Effector memory CD4-positive, alpha-beta T cell (primary cell): ENCODE results near the gene ACSL6.

Source experiments
- DNase-seq, 3 donors: peaks; one replicate each; pipeline ENCODE4 v3.0.0-alpha.2; 2020
- H3K27ac ChIP-seq: 2 replicates; pipeline ENCODE4 v1.7.0; 2013; ENCODE audit warnings: mild to moderate bottlenecking, low read length, moderate library complexity; ENCODE audit not compliant: insufficient read depth, poor library complexity, severe bottlenecking
- H3K27me3 ChIP-seq: replicated peaks from 2 replicates; pipeline ENCODE4 v1.7.0; 2013; ENCODE audit warnings: mild to moderate bottlenecking, low read length; ENCODE audit not compliant: insufficient read depth, control insufficient read depth, poor library complexity, severe bottlenecking
- H3K36me3 ChIP-seq: 2 replicates; pipeline ENCODE4 v1.7.0; 2013; ENCODE audit warnings: mild to moderate bottlenecking, low read length, moderate library complexity; ENCODE audit not compliant: control insufficient read depth, insufficient read depth
- H3K4me1 ChIP-seq: 2 replicates; pipeline ENCODE4 v1.7.0; 2013; ENCODE audit warnings: low read length, mild to moderate bottlenecking; ENCODE audit not compliant: control insufficient read depth, insufficient read depth, poor library complexity, severe bottlenecking
- H3K4me3 ChIP-seq: 2 replicates; pipeline ENCODE4 v1.7.0; 2013; ENCODE audit warnings: low read length, low read depth, mild to moderate bottlenecking; ENCODE audit not compliant: insufficient read depth, poor library complexity, severe bottlenecking
- H3K9me3 ChIP-seq: 2 replicates; pipeline ENCODE4 v1.7.0; 2013; ENCODE audit warnings: mild to moderate bottlenecking, low read length, moderate library complexity; ENCODE audit not compliant: control insufficient read depth

The ACSL6 gene

DNA sequence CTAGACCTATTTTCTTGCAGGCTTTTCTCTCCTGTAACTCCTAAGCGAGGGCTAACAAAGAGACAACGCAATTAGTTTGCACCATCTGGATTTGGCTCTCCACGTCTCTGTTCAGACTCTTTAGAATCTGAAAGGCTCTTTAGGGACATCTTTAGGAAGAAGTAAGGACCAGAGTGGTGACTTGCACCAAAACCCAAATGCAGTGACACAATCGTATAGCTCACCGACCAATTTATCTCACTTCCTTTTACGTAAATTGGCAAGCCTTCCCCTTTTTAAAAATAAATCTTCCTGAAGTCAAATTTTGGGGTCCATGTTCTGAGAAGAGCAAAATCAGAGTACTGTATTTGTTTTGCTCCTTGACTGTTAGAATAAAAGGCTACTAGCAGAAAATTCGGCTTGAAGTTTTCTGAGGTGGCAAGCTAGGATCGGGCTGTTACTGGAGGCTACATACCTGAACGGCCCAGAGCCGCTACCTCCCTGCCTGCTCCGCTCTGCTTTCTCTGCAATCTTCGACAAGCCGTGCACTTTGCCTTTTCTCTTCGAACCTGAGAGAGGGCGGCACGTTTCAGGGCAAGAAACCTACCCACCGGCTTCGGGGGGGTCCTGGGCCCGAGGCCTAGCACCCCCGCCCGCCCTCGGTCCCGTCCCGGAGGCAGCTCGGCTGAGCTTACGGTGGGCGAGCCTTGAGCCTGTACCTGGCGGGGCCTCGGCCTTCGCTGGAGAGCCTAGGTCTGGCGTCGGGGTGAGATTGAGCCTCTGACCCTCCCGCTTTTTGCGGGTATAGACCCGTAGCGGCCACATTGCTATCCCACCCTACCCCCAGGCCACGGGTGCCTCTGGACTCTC lies 66.5 kb downstream of the ACSL6 start:
- Histone ChIP-seq H3K4me3 (no peak overlapping the region), H3K36me3 (no peaks in the 10 kb centered on the region), H3K27ac (no peak overlapping the region), H3K27me3 (no peaks in the 10 kb centered on the region), H3K4me1 (no peaks in the 10 kb centered on the region), H3K9me3 (no peaks in the 10 kb centered on the region)
- no peak for DNase-seq

- H3K4me3 ChIP-seq: no peak overlapping the region
- no peaks in the 10 kb centered on the region for H3K36me3 ChIP-seq
- H3K27me3 ChIP-seq: no peaks in the 10 kb centered on the region
- DNase-seq: no peak
- no peak overlapping the region for H3K27ac ChIP-seq
- H3K4me1 ChIP-seq: no peaks in the 10 kb centered on the region
- no peaks in the 10 kb centered on the region for H3K9me3 ChIP-seq
Observed at GRCh38 chr5:131943916-131944315, 67.5 kb downstream of the ACSL6 start.

- no peak for DNase-seq
- no peaks in the 10 kb centered on the region for H3K27me3 ChIP-seq
- no peaks in the 10 kb centered on the region for H3K4me1 ChIP-seq
- no peak overlapping the region for H3K27ac ChIP-seq
- no peaks in the 10 kb centered on the region for H3K9me3 ChIP-seq
- H3K4me3 ChIP-seq: no peak overlapping the region
- no peaks in the 10 kb centered on the region for H3K36me3 ChIP-seq
Observed at GRCh38 chr5:131942016-131942415, 69.4 kb downstream of the ACSL6 start.

DNA sequence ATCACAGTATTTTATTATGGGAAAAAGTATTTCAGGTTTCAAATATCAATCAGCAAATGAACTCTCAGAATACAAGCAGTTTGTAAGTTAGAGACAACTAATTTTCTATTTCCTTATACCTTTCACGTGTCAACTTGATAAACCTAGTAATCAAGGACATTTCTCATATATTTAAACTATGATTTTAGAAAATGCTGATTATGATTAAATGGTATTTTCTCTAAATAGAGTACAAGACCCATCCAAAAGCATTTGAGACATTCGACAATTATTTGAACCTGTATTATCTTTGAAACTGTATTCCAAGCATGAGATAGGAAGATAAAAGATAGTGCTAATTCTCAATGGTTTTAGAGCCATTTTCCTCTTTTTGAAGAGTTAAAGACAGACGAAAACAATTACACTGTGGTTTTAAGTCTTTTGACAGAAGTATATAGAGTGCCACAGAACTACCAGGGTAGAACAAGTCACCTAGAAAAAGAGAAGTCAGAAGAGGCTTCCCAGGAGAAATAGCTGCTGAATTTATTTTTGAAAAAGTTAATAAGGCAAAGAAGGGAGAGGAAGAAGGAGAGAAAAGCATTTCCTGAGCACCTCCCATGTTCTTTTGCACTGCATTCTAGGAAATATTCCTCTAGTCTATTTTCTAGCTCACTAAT lies 71.6 kb downstream of the ACSL6 start:
- H3K27ac ChIP-seq: no peak overlapping the region
- no peaks in the 10 kb centered on the region for H3K4me1 ChIP-seq
- no peaks in the 10 kb centered on the region for H3K36me3 ChIP-seq
- no peaks in the 10 kb centered on the region for H3K27me3 ChIP-seq
- DNase-seq: no peak
- H3K9me3 ChIP-seq: no peaks in the 10 kb centered on the region
- H3K4me3 ChIP-seq: no peak overlapping the region

- DNase-seq: no peak
- H3K4me3 ChIP-seq: no peak overlapping the region
- H3K36me3 ChIP-seq: no peaks in the 10 kb centered on the region
- no peak overlapping the region for H3K27ac ChIP-seq
- H3K27me3 ChIP-seq: no peaks in the 10 kb centered on the region
- peaks cover 13% of the 10 kb centered on the region for H3K9me3 ChIP-seq
- H3K4me1 ChIP-seq: no peaks in the 10 kb centered on the region
Observed at GRCh38 chr5:131932235-131932634, 79.2 kb downstream of the ACSL6 start.

DNA sequence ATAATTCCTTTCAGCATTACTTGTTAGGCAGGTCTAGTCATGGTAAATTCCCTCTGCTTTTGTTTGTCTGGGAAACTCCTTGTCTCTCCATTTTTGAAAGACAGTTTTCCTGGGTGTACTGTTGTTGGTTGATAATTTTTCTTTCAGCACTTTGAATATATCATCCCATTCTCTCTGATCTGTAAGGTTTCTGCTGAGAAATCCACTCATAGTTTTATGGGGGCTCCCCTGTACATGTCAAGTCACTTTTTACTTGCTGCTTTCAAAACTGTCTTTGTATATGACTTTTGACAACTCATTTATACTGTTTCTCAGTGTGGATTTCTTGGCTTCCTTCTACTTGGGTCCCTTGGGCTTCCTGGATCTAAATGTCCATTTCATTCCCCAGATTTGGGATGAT lies 82.5 kb downstream of the ACSL6 start:
- Histone ChIP-seq H3K4me3 (no peak overlapping the region), H3K27me3 (no peaks in the 10 kb centered on the region), H3K9me3 (peaks cover 13% of the 10 kb centered on the region), H3K27ac (no peak overlapping the region), H3K36me3 (no peaks in the 10 kb centered on the region), H3K4me1 (no peaks in the 10 kb centered on the region)
- DNase-seq: no peak

- no peak for DNase-seq
- Histone ChIP-seq H3K9me3 (peaks cover 13% of the 10 kb centered on the region), H3K4me3 (no peak overlapping the region), H3K4me1 (no peaks in the 10 kb centered on the region), H3K27me3 (no peaks in the 10 kb centered on the region), H3K27ac (no peak overlapping the region), H3K36me3 (no peaks in the 10 kb centered on the region)
Observed at GRCh38 chr5:131926168-131926567, 85.3 kb downstream of the ACSL6 start.

DNA sequence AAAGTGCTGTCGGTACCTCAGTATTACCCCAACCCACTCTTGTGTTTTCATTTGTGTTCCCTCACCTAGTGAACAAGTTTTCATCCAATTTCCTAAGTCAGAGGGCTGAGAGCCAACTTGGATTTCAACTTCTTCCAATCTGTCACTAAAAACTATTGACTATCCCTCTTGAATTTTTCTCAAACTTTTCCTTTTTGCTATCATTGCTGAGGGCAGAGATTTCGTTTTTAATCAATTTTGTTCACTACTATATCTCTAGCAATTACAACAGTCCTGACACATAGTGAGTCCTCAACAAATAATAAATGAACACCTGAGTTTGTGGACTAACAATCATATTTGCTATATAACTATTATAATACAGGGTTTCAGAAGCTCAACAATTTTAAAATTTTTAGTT lies 95.0 kb downstream of the ACSL6 start:
- H3K27me3 ChIP-seq: no peaks in the 10 kb centered on the region
- DNase-seq: no peak
- H3K36me3 ChIP-seq: no peaks in the 10 kb centered on the region
- H3K27ac ChIP-seq: no peak overlapping the region
- no peak overlapping the region for H3K4me3 ChIP-seq
- H3K4me1 ChIP-seq: no peaks in the 10 kb centered on the region
- no peaks in the 10 kb centered on the region for H3K9me3 ChIP-seq

GRCh38 chr5:131914472-131914871 lies 97.0 kb downstream of the ACSL6 start:
- Histone ChIP-seq H3K9me3 (no peaks in the 10 kb centered on the region), H3K4me3 (no peak overlapping the region), H3K27me3 (no peaks in the 10 kb centered on the region), H3K27ac (no peak overlapping the region), H3K4me1 (no peaks in the 10 kb centered on the region), H3K36me3 (no peaks in the 10 kb centered on the region)
- no peak for DNase-seq

DNA sequence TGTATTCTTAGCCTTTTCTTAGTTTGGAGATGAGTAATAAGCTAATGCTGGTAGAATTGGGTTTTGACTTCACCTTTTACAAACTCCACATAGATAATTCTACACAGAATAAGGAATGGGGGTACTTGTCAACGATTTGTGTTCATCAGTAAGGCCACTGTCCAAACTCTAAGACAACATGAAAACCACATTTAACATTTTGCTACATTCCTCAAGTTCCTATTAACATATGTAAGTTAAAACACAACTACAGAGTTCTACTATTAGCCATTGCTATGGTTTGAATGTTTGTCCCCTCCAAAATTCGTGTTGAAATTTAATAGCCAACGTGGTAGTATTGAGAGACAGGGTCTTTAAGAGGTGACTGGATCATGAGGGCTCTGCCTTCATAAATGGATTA lies 97.9 kb downstream of the ACSL6 start:
- Histone ChIP-seq H3K27me3 (no peaks in the 10 kb centered on the region), H3K9me3 (no peaks in the 10 kb centered on the region), H3K27ac (no peak overlapping the region), H3K4me1 (no peaks in the 10 kb centered on the region), H3K4me3 (no peak overlapping the region), H3K36me3 (no peaks in the 10 kb centered on the region)
- no peak for DNase-seq
